SK-N-MC (cell line): ENCODE measurements around the gene ZNF483.
"Not testable (repeated sequence)": the region's sequence is repeated elsewhere in the genome, so short reads cannot be mapped to it uniquely, and the experiment has no call there.

Experiments
- DNase-seq: peaks from one replicate; pipeline ENCODE4 v3.0.0-alpha.2; 2011; ENCODE audit warnings: low read depth, low spot score
- H3K27ac ChIP-seq: fragments of 200-600 bp; sonication (generic); 2 replicates; pipeline ENCODE4 v1.5.1; 2016; ENCODE audit warnings: mixed run types
- H3K36me3 ChIP-seq: fragments of 200-600 bp; sonication (generic); 2 replicates; pipeline ENCODE4 v1.6.1; 2017; ENCODE audit warnings: antibody characterized with exemption, low read length, mixed read lengths; ENCODE audit not compliant: insufficient read depth
- H3K4me3 ChIP-seq: fragments of 200-600 bp; sonication (generic); 2 replicates; pipeline ENCODE4 v1.5.1; 2016
- H3K9ac ChIP-seq: fragments of 200-600 bp; sonication (generic); 2 replicates; pipeline ENCODE4 v1.8.0; 2017; ENCODE audit warnings: mixed run types, mixed read lengths; ENCODE audit not compliant: insufficient read length
- H3K9me3 ChIP-seq: fragments of 200-600 bp; sonication (generic); 2 replicates; pipeline ENCODE4 v1.6.1; 2017; ENCODE audit warnings: low read depth, mild to moderate bottlenecking, antibody characterized with exemption, low read length, moderate library complexity, mixed read lengths
- EZH2 ChIP-seq: fragments of 200-600 bp; sonication (generic); IDR thresholded peaks from one replicate; pipeline ENCODE4 v1.6.1; 2017; ENCODE audit warnings: antibody characterized with exemption
- FOXP2 ChIP-seq: optimal IDR thresholded peaks from 2 replicates; pipeline ENCODE3; 2011; ENCODE audit warnings: mild to moderate bottlenecking, moderate library complexity; ENCODE audit not compliant: insufficient read depth; ENCODE audit errors: extremely low read length, control extremely low read depth
- POLR2AphosphoS5 ChIP-seq: IDR thresholded peaks from 2 replicates; pipeline ENCODE4 v1.6.1; 2012; ENCODE audit warnings: mild to moderate bottlenecking, low read depth, low read length, borderline replicate concordance

ZNF483 gene

GRCh38 chr9:111484572-111484894, 40.4 kb upstream of the ZNF483 start:
- peak overlapping the region; percentile 99 for H3K4me3 ChIP-seq
- H3K9me3 ChIP-seq: no peaks in the 10 kb centered on the region
- no peaks in the 10 kb centered on the region for H3K36me3 ChIP-seq
- TF ChIP-seq POLR2AphosphoS5 (no peak), FOXP2 (no peak), EZH2 (no peak)
- H3K27ac ChIP-seq: peak overlapping the region; percentile 84; the same call in 1 of the 2 replicates
- no peak for DNase-seq
- H3K9ac ChIP-seq: peak overlapping the region; percentile 91

- H3K27ac ChIP-seq, H3K9me3 ChIP-seq, DNase-seq, H3K9ac ChIP-seq, H3K36me3 ChIP-seq, H3K4me3 ChIP-seq: not testable (repeated sequence)
Observed at GRCh38 chr9:111497196-111497595, 27.8 kb upstream of the ZNF483 start.

GRCh38 chr9:111501005-111501562, 23.9 kb upstream of the ZNF483 start:
- H3K36me3 ChIP-seq: no peaks in the 10 kb centered on the region
- TF ChIP-seq FOXP2 (no peak), EZH2 (no peak), POLR2AphosphoS5 (no peak)
- H3K27ac ChIP-seq: no peak overlapping the region
- H3K9me3 ChIP-seq: no peaks in the 10 kb centered on the region
- DNase-seq: no peak
- H3K4me3 ChIP-seq: no peak overlapping the region
- no peak overlapping the region for H3K9ac ChIP-seq

GRCh38 chr9:111501648-111502047, 23.3 kb upstream of the ZNF483 start:
- TF ChIP-seq EZH2 (no peak), POLR2AphosphoS5 (no peak), FOXP2 (no peak)
- no peak overlapping the region for H3K27ac ChIP-seq
- DNase-seq: no peak

GRCh38 chr9:111502506-111502905, 22.5 kb upstream of the ZNF483 start:
- Histone ChIP-seq H3K36me3 (no peaks in the 10 kb centered on the region), H3K27ac (no peak overlapping the region), H3K4me3 (no peak overlapping the region), H3K9me3 (no peaks in the 10 kb centered on the region), H3K9ac (no peak overlapping the region)
- no peak for TF ChIP-seq FOXP2
- DNase-seq: no peak

More at GRCh38 chr9:111501648-111502047, 23.3 kb upstream of the ZNF483 start:
- Histone ChIP-seq H3K9ac (no peak overlapping the region), H3K4me3 (no peak overlapping the region), H3K36me3 (no peaks in the 10 kb centered on the region), H3K9me3 (no peaks in the 10 kb centered on the region)

GRCh38 chr9:111511581-111511980, 13.4 kb upstream of the ZNF483 start:
- not testable (repeated sequence) for H3K27ac ChIP-seq, H3K9ac ChIP-seq, H3K36me3 ChIP-seq, H3K4me3 ChIP-seq, H3K9me3 ChIP-seq
- DNase-seq: peak; percentile 79

- Histone ChIP-seq H3K9me3 (no peaks in the 10 kb centered on the region), H3K4me3 (no peak overlapping the region), H3K27ac (no peak overlapping the region), H3K9ac (no peak overlapping the region), H3K36me3 (no peaks in the 10 kb centered on the region)
- DNase-seq: no peak
- TF ChIP-seq FOXP2 (no peak), EZH2 (no peak), POLR2AphosphoS5 (no peak)
Observed at GRCh38 chr9:111514967-111515366, 10.0 kb upstream of the ZNF483 start.

GRCh38 chr9:111516061-111516465, 8.9 kb upstream of the ZNF483 start:
- TF ChIP-seq EZH2 (no peak), POLR2AphosphoS5 (no peak), FOXP2 (no peak)
- no peaks in the 10 kb centered on the region for H3K9me3 ChIP-seq
- H3K9ac ChIP-seq: no peak overlapping the region
- no peaks in the 10 kb centered on the region for H3K36me3 ChIP-seq
- no peak overlapping the region for H3K27ac ChIP-seq
- no peak for DNase-seq
- H3K4me3 ChIP-seq: no peak overlapping the region

- Histone ChIP-seq H3K36me3 (0 out of 2 replicates have a peak, but pooled peaks cover 3% of the 10 kb centered on the region), H3K9me3 (no peaks in the 10 kb centered on the region), H3K4me3 (peak overlapping the region; percentile 85), H3K27ac (no peak overlapping the region), H3K9ac (peak overlapping the region; percentile 12)
- no peak for DNase-seq
- TF ChIP-seq EZH2 (no peak), FOXP2 (no peak), POLR2AphosphoS5 (no peak)
Observed at GRCh38 chr9:111524731-111525055, 286 bp upstream of the ZNF483 start.
